GM21786 (cell line): ENCODE measurements around the gene F2.
"Not testable (repeated sequence)": the region's sequence is repeated elsewhere in the genome, so short reads cannot be mapped to it uniquely, and the experiment has no call there.

ENCODE experiments used
- ATAC-seq: cut with Tn5 transposase; IDR thresholded peaks from one replicate; pipeline ENCODE4 v1.9.1; 2021; ENCODE audit not compliant: unreplicated experiment

Gene F2

DNA sequence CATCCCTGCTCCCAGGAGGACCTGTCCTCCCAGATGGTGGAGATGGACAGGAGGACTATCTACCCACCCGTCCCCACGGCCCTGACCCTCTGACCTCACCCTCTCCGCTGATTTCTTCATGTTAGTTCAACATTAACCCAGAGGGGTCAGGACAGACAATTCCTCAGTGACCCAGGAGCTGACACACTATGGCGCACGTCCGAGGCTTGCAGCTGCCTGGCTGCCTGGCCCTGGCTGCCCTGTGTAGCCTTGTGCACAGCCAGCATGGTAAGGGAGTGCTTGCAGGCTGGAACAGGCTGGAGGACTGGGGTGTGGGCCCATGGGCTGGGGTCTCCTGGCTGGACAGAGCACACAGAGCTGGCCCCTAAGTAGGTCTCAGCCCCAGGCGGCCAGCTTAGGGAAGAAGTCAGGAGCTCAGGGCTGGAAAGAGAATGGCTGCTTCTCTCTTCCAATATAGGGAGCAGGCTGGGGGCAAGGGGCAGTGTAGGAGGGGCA is at the start of gene F2:
F2 (plus strand) TSS at position 166 of the 495 bp plus-strand sequence; CDS start at position 189, 23 bp downstream.
- no peak for ATAC-seq

DNA sequence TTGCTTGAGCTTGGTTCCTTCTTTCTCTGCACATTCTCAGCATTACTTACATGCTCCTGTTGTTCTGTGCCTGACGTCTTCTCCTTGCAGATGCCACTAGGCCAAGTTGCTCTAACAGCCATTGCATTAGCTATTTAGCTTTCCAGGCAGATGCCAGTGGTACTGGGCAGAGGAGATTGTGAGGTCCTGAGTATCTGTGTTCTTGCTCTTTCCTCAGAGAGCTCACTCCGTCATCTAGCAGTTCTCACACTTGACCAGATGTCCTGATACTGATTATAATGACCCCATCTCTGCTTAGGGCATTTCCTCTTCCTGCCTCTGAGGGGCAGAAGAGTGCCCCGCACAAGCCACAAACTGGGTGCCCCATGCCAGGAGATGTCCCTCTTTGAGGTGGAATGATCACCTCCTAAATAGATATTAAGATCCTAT is 49.3 kb upstream of the F2 start:
- no peak for ATAC-seq

DNA sequence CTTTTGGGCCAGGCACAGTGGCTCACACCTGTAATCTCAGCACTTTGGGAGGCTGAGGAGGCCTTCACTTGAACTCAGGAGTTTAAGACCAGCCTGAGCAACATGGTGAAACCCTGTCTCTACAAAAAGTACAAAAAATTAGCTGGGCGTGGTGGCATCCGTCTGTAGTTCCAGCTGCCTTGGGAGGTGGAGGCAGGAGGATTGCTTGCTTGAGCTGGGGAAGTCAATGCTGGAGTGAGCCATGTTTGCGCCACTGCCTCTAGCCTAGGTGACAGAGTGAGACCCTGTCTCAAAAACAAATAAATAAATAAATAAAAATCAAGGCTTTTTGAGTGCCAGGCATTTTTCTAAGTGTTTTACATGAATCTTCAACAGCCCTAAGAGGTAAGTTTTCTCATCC is 48.5 kb upstream of the F2 start:
- ATAC-seq: not testable (repeated sequence)

DNA sequence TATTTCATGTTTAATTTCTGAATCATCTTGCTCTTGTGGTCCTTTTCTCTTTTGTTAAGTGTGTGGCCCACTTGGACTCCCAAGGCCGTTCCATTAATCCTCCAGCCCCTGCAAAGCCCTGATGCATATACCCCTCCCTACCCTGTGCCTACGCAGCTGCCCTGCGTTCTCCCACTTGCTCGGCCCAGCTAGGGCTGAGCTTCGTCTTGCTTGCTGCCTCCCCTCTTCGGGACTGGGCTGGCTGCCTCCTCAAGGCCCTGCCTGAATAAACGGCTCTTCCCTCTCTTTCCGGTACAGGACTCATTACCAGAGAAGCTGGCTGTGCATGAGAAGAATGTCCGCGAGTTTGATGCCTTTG is 47.1 kb upstream of the F2 start:
- no peak for ATAC-seq

DNA sequence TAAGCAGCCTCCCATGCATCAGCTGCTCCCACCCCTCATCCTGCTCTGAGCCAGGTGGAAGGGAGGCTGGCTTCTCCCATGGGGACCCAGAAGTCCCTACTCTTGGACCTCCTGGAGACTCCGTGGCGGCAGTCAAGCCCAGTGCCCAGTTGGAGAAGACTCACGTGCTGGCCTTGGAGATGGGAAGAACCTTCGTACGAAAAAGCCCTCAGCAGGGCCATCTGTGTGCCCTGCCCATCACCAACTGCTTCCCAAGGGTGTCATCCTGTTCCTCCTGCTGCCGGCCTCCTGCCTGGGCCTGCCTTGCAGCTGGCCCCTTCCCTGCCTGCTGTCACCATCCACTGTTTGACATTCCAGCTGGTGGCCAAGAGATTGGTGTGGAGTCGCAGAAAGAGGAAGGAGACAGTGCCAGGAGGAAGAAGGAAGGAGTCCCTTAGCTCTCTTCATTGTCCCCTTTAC is 46.6 kb upstream of the F2 start:
- no peak for ATAC-seq

DNA sequence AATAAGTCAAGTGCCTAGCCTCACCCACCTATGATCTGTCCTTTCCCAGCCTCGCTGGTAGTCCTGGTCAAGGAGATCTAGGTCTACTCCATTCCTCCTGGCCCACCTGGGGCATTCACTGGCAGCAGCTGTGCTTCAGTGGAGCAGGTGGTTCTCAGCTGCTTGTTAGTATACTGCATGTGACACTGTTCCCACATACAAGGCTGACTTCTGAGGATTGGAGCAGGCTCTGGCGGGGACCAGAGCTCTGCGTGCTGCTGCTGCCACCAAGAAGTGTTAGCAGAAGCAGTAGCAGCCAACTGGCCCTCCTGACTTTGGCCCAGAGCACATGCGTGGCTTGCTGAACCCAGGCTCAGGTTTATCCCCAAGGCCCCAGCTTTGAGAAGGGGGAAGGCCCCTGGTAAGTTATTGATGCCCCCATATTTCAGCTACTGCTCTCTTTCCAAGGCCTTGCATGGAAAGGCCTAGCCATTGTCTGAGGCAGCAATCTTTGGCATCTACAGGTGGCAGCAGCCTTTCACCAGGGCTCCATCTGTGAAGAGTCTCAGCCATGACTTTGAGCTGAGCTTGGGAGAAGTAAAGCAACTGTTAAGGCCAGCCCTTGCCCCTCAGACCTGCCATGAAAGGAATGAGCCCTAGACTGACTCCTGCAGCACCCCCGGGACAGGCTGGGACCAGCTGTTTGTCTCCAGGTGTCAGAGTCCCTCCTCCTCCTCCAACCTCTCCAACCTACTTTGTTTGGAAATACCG is 45.1 kb upstream of the F2 start:
- ATAC-seq: no peak

DNA sequence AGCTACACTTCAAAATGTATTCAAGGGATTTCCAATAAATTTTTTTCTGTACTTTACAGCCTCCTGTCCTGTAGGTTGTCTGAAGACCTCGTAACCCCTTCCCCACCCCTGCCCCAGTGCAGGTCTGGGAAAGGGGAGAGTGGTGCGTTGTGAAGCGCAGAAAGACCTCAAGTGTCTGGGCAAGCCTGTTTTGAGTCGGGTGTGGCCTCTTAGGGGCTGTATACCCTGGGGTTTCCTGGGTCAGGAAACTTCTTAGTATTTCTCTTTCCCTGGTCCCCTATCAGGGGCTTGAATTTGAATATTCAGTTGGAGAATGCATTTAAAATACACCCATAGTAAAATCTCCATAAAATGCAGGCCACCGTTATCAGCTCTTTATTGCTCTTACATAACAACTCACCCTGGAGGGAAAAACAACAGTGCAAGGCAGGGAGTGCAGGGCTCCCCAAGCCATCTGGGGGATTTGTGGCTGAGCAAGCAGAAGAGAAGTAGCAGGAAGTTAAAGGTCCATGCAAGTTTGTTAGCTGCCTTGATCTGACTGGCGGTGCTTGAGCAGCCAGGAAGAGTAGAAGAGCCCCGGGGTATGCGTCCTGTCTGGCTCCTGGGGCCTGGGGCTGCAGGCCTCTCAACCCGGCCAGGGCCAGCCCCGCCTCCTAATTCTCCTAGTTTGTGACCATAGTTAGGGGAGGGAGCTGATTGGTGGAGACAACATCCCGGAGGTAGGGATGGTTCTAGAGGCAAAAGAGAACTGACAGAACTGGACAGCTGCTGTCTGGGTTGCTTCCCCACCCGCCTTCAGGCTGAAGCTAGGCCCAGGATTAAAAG is 44.3 kb upstream of the F2 start:
- no peak for ATAC-seq

DNA sequence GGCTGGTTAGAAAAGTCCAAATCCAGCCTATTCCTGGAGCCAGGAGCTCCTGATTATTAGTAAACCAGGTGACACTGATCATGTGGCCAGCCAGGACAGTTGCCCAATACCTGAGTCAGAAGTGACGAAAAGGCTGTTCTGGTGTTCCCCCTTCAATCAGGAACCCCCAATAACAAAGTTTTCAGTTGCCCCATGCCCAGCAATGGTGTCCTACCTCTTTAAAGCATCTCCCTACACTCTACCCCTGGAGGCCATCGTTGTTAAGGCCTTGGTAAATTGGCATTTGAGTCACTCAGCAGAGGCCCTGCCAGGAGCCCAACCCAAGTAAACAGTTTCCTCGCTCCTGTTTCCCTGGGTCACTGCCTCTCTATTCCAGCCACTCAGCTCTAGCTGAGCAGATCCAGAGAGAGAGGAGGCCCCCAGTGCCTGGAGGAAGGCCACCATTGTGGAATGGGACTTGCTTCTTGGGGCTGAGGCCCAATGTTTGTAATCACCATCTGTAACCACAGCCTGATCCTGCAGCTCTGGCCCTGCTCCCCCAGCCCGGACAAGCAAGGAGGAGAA is 43.6 kb upstream of the F2 start:
- ATAC-seq: no peak

GRCh38 chr11:46675949-46676348 is 43.1 kb upstream of the F2 start:
- ATAC-seq: no peak

GRCh38 chr11:46676436-46677158 is 42.4 kb upstream of the F2 start:
- no peak for ATAC-seq

DNA sequence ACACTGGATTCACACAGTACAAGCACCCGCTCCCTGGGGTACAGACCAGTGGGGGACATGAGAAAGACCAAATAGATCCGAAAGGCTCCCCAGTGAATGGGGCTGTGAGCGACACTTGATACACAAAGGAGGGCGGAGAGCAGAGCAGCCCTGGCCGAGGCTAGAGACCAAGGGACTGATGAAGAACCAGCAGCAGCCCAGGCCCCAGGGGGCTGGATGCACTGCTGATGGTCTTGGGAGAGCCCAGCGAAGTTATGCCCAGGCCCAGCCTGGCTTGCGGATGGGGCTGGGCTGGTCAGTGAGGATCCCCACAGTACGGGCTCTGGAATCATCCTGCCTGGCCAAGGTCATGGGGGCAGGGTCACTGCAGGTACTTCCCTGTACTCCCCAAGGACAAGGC is 41.8 kb upstream of the F2 start:
- no peak for ATAC-seq

GRCh38 chr11:46677991-46678740 is 40.8 kb upstream of the F2 start:
- no peak for ATAC-seq

GRCh38 chr11:46678741-46679130 is 40.3 kb upstream of the F2 start:
- no peak for ATAC-seq

DNA sequence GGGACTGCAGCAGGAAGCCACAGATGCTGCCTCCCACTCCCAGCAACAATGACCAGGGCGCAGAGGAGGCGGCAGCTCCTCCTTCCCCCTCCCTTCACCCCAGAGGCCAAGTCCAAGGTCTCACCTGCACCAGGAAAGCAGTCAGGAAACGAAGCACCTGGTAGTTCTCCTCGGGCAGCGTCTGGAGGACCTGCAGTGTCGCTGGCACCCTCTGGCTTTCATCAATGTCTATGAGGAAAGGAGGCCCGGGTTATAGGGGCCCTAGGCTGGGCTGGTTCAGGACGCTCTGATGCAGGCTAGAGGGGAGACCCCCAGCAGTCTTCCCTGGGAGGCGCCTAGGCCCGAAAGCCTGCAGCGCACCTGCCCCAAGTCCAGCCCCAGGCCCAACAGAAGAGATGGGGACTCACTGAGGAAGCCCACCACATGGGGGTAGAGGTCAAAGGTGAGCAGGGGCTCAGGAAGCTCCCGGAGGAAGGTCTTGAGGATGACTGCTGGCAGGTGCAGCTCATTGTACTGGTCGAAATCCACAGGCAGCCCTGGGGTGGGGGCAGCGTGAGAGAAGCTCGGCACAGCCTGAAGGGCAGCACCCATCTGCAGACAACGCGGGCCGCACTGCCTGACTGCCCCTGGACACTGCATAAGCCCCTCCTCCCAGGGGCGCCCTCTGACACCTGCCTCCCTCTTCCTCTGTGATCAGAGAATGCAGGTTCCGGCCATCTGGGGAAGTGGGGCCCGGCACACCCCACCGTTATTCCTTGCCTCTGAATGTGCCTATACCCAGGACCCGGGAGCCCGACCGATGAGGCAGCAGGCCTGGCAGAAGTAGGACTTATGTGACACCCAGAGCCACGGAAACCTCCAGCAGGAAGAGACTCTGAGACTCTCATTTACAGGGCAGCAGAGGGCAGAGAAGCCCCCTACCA is 39.5 kb upstream of the F2 start:
- ATAC-seq: no peak

- no peak for ATAC-seq
Observed at GRCh38 chr11:46680164-46680760, 38.8 kb upstream of the F2 start.

DNA sequence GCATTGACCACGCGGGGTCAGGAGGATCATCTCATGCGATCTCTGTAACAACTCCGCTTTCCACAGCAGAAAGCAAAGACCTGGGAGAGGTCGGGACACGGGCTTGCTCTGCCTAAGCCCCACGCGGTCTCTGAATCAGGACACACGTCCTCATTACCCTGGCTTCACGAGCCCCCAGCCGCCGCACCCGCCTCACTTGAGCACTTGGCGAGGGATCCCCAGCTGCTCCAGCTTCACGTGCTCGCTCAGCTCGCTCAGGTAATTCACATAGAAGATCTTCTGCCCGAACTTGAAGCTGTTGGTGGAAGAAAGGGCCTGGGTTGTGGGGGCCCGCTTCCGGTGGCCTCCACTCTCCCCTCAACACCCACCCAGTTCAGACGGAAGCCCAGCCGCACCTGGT is 38.2 kb upstream of the F2 start:
- ATAC-seq: no peak

GRCh38 chr11:46681814-46682213 is 37.2 kb upstream of the F2 start:
- ATAC-seq: no peak

DNA sequence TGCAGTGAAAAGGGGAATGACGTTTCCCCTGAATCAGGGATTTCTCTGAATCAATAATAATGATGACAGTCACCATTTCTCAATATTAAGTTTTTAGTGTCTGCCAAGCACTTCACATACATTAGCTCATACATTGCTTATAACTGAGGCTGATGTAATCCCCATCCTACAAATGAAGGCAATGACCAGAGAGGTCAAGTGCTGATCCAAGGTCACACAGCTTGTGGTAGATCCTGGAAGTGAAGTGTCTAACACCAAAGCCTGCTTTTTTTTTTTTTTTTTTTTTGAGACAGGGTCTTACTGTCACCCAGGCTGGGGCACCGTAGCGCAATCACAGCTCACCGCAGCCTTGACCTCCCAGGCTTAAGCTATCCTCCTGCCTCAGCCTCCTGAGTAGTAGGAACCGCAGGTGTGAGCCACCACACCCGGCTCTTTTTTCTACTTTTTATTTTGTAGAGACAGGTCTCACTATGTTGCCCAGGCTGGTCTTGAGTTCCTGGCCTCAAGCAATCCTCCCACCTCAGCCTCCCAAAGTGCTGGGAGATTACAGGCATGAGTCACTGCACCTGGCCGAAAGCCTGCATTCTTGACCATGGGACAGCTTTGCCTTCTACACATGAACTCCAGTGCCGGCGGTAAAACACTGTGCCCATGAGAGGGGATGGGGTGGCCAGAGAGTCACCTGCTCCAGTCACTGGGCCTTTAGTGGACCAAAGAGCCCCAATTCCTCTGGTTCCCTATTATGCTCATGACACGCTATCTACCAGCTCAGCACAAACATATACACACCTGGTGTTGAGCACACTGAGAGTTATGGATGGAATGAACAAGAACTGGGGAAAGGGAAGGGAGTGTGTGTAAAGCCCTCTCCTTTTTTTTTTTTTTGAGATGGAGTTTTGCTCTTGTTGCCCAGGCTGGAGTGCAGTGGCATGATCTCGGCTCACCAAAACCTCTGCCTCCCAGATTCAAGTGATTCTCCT is 36.0 kb upstream of the F2 start:
- ATAC-seq: no peak
